Large intestine (tissue), 3 donors: ENCODE measurements around the gene SEPTIN1. TPM values are rescaled to one million over a fixed set of nuclear protein-coding genes. Genes with fewer than 3 reads are reported as not detected.

Source experiments
- DNase-seq, 2 donors: peaks; one replicate each; pipeline versions ENCODE4 v3.0.0 to v3.0.0-alpha.2; 2013
- H3K27ac ChIP-seq: one replicate; pipeline ENCODE4 v1.5.1; 2013; ENCODE audit warnings: low read length
- H3K27me3 ChIP-seq: 2 replicates; pipeline ENCODE4 v1.6.1; 2013; ENCODE audit warnings: low read length; ENCODE audit not compliant: control insufficient read depth, insufficient read depth
- H3K36me3 ChIP-seq: 2 replicates; pipeline ENCODE4 v1.6.1; 2013; ENCODE audit warnings: low read length; ENCODE audit not compliant: control insufficient read depth, insufficient read depth
- H3K4me1 ChIP-seq: one replicate; pipeline ENCODE4 v1.6.1; 2013; ENCODE audit warnings: low read length; ENCODE audit not compliant: control insufficient read depth, insufficient read depth
- H3K4me3 ChIP-seq: one replicate; pipeline ENCODE4 v1.5.1; 2013; ENCODE audit warnings: low read length
- H3K9me3 ChIP-seq: one replicate; pipeline ENCODE4 v1.6.1; 2013; ENCODE audit warnings: mild to moderate bottlenecking, low read depth, low read length, moderate library complexity; ENCODE audit not compliant: control insufficient read depth
- WGBS: methylation state at CpG from one replicate; pipeline ENCODE4 v1.1.5; 2013; ENCODE audit warnings: low lambda C conversion rate; ENCODE audit not compliant: insufficient coverage; 5-methylcytosine and 5-hydroxymethylcytosine counted together
- polyA plus RNA-seq: library from polyadenylated mRNA; unstranded; fragments of 120-200 nt; gene quantifications from one replicate; pipeline ENCODE4 v1.2.1, GENCODE V29; 2013

Gene SEPTIN1
- polyA plus RNA-seq, 1 donor = 5.4 TPM

DNA sequence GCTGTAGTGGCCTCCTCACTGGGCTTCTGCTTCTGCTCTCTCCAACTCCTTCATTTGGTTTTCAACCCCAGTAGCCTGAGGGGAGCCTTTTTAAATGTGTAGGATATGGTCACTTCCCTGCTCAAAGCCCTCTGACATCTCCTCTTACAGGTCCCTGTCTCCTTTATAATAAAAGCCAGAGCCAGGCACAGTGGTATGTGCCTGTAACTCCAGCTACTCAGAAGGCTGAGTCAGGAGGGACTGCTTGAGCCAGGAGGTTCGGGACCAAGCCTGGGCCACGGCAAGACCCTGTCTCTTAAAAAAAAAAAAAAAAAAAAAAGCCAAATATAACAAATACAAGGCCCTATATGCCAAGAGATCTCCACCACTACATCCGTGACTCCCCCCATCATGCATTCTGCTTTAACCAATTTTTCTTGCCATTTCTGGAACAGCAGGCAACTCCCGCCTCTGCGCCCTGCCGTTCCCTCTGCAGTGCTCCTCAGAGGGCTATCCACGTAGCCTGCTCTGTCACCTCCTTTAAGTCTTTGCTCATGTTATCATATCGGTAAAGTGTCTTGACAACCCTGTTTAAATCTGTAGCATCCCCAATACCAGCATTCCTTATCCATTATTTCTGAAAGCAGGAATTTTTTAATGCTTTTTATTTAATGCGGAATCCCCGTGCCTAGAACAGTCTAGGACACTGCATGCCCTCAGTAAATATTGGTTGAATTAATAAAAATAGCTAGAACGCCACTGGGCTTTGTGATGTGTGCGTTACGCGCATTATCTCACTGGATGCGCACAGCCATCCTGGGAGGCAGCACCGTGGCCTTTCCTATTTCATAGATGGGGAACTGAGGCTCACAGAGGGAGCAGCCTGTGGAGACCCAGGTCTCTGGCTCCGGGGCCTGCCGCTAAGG, 34.5 kb upstream of the SEPTIN1 start:
- WGBS = 95% methylated on average over 3 of the region's 18 CpGs
- no peak for DNase-seq
- Histone ChIP-seq H3K9me3 (no peaks in the 10 kb centered on the region), H3K27ac (peak overlapping the region; percentile 78), H3K36me3 (peaks cover 19% of the 10 kb centered on the region), H3K4me1 (peaks cover 7% of the 10 kb centered on the region), H3K4me3 (peak overlapping the region; percentile 54), H3K27me3 (no peaks in the 10 kb centered on the region)

DNA sequence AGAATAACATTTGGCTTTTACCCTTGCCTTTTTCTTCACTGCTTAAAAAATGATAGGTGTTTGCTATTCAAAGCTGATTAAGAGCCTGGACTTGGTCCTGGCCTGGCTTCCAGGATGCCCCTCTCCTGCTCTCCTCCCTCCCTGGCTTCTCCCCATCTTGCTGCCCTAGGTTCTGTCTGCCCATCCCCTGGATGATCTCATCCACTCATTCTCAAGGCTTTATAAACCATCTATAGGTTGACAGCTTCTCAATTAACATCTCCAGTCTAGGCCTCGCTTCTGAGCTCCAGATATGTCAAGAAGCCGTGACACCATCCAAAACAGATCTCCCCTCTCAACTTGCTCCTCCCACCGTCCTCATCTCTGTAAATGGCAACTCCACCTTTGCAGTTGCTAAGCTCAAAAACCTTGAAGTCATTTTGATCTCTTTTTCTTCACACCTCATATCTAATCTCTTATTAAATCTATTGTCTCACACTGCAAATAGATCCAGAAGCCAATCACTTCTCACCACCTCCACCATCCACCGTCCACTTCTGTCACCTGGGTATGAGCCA, 33.8 kb upstream of the SEPTIN1 start:
- H3K4me3 ChIP-seq = no peak overlapping the region
- WGBS = no CpG with 5 or more reads among the region's 4 CpGs
- H3K36me3 ChIP-seq = peaks cover 24% of the 10 kb centered on the region
- H3K4me1 ChIP-seq = peaks cover 7% of the 10 kb centered on the region
- no peaks in the 10 kb centered on the region for H3K9me3 ChIP-seq
- H3K27ac ChIP-seq = no peak overlapping the region
- DNase-seq = no peak
- no peaks in the 10 kb centered on the region for H3K27me3 ChIP-seq

DNA sequence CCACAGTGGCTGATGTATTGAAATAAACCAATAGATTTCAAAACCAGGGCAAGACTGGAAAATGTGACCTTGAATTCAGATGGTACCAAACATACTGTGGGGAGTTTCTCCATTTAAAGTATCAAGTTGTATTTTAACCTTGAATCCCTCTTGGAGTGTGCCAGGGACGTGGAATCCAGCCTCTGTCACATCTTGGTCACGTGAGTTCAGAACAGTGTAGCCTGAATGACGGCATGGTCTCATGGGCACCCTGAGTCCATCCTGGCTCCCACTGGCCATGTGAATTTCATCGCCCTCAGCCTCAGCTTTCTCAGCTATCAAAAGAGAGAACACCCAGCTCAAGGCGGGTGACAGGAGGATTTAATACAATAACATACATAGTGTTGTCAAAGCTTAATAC, 31.8 kb upstream of the SEPTIN1 start:
- Histone ChIP-seq H3K27me3 (no peaks in the 10 kb centered on the region), H3K4me3 (no peak overlapping the region), H3K36me3 (peaks cover 18% of the 10 kb centered on the region), H3K4me1 (peaks cover 9% of the 10 kb centered on the region), H3K9me3 (no peaks in the 10 kb centered on the region), H3K27ac (no peak overlapping the region)
- WGBS = no CpG with 5 or more reads among the region's 5 CpGs
- no peak for DNase-seq

- no peak overlapping the region for H3K4me3 ChIP-seq
- H3K4me1 ChIP-seq = peaks cover 8% of the 10 kb centered on the region
- 100% methylated on average over 2 of the region's 6 CpGs for WGBS
- no peak overlapping the region for H3K27ac ChIP-seq
- peaks cover 18% of the 10 kb centered on the region for H3K36me3 ChIP-seq
- H3K27me3 ChIP-seq = no peaks in the 10 kb centered on the region
- no peak for DNase-seq
- no peaks in the 10 kb centered on the region for H3K9me3 ChIP-seq
Measured at GRCh38 chr16:30413112-30413806, 30.9 kb upstream of the SEPTIN1 start.

DNA sequence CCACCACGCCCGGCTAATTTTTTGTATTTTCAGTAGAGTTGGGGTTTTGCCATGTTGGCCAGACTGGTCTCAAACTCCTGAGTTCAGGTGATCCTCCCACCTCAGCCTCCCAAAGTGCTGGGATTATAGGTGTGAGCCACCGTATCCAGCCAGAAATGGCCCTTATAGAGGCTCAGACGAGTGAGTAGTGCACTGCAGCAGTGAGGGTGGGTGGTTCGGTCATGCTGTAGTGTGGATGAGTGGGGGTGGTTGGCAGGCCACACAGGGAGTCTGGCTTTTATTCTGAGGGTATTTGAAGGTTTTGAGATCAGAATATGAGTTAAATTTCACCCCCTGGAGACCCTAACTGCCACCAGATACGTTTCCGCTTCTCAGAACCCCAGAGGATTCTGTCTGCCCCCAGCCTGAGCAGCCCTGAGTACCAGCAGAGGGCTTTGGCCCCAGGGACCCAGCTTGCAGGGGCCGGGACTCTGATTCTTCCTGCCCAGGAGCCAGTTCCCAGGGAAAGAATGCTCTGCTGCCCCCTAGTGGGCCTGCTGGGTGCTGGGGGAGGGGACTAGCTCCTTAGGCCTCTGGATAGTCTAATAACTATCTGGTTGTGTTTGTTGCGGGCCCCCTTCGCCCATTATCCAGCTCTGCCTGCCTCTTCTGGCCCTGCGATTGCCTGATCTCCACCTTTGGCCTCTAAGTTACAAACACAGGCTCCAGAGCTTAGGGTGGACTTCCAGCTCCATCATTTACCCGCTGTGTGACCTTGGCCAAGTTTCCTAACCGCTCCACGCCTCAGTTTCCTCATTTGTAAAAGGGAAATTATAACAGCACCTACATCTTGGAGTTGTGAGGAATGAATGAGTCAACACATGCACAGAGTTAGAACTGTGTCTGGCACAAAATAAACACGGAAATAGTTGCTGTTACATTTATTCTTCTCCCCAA, 27.0 kb upstream of the SEPTIN1 start:
- H3K27me3 ChIP-seq = no peaks in the 10 kb centered on the region
- no peak overlapping the region for H3K27ac ChIP-seq
- peaks cover 7% of the 10 kb centered on the region for H3K4me1 ChIP-seq
- no peak overlapping the region for H3K4me3 ChIP-seq
- peak; percentile 80 to 85 for DNase-seq
- no peaks in the 10 kb centered on the region for H3K9me3 ChIP-seq
- WGBS = 100% methylated on average over 1 of the region's 15 CpGs
- peaks cover 18% of the 10 kb centered on the region for H3K36me3 ChIP-seq

DNA sequence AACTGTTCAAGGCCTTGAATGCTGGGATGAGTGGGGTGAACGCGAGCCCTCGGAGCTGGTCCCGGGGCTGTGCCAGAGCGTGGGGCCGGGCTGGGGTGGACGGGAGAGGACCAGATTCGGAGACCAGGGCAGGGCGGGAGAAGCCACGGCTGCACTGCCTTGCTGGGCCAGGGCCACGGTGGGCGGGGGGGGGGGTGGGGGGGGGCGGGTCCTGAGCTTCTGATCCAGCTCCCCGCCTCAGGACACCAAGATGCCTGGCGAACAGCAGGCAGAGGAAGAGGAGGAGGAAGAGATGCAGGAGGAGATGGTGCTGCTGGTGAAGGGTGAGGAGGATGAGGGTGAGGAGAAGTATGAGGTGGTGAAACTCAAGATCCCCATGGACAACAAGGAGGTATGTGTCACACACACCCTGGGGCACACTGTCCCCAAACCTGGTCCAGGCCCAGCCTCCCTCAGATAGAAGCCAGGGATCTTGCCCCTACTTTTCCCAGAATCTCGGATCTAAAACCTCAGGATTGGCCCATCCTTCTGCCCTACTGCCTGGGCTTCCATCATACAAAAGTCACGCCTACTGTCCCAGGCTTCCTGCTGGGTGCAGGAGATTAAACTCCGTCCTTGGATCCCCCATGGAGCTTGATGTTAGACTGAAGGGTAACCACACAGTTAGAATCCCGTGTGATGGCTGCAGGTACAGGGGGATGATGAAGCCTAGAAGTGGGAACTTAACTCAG, 25.6 kb upstream of the SEPTIN1 start:
- Histone ChIP-seq H3K9me3 (no peaks in the 10 kb centered on the region), H3K4me1 (peaks cover 7% of the 10 kb centered on the region), H3K4me3 (peak overlapping the region; percentile 86), H3K27ac (no peak overlapping the region), H3K36me3 (peaks cover 11% of the 10 kb centered on the region), H3K27me3 (no peaks in the 10 kb centered on the region)
- no peak for DNase-seq
- WGBS = no CpG with 5 or more reads among the region's 19 CpGs

DNA sequence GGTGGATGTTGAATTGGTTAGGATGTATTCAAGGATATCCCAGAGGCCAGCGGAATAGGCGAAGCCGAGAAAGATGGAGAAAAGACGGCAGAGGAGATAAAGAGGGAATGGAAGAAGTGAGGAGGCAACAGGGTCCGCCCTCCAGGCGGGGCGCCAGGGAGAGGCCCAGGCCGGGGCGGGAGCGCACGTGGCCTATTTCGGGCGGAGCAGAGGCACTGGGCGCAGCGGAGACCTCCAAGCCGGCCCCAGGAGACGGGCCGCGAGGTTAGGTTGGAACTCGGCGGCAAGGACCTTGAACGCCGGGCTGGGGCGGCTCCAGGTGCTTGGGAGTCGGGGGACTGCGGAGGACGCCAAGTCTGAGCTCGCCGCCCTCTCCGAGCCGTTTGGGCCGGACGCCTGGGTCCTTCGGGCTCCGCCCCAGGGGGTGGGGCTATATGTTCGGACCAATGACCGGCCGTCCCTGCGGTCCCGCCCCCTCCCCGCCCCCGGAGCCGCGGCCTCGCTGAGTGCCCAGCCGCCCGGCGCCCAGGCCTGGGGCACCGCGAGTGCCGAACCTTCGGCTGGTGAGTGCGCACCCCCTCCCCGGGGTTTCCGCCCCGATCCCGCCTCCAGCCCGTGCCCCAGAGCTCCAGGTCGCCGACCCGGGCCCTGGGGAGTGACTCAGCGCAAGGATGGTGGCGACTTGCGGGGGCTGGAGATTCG, 24.9 kb upstream of the SEPTIN1 start, which contains the start of gene ZNF771:
Gene ZNF771, plus strand, starts transcription at position 505 of the 702 bp plus-strand sequence. CDS start 448 bp downstream, outside the sequence.
- H3K27me3 ChIP-seq = no peaks in the 10 kb centered on the region
- peak; percentile 84 to 95 for DNase-seq
- peaks cover 7% of the 10 kb centered on the region for H3K4me1 ChIP-seq
- H3K4me3 ChIP-seq = peak within 1 kb of the TSS; percentile 86
- no CpG with 5 or more reads among the region's 65 CpGs for WGBS
- no peaks in the 10 kb centered on the region for H3K9me3 ChIP-seq
- peak within 1 kb of the TSS; percentile 82 for H3K27ac ChIP-seq
- H3K36me3 ChIP-seq = peaks cover 11% of the 10 kb centered on the region

DNA sequence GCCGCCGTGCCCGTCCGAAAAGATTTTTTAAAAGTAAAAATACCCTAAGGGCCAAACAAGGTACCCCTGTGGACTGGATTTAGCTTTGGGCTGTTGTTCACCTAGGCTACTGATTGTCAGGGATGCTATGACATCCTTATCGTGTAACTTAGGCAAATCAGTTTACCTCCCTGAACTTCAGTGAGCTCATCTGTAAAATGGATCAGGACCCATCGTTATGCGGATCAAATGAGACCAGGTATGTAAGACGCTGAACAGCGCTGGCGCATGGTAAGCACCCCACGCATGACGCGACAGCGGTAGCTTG, 24.4 kb upstream of the SEPTIN1 start:
- H3K4me1 ChIP-seq = peaks cover 7% of the 10 kb centered on the region
- peaks cover 6% of the 10 kb centered on the region for H3K36me3 ChIP-seq
- no peaks in the 10 kb centered on the region for H3K9me3 ChIP-seq
- H3K27ac ChIP-seq = peak overlapping the region; percentile 82
- no peaks in the 10 kb centered on the region for H3K27me3 ChIP-seq
- H3K4me3 ChIP-seq = peak overlapping the region; percentile 86
- WGBS = no CpG with 5 or more reads among the region's 14 CpGs
- DNase-seq = no peak

GRCh38 chr16:30401768-30402425, 19.5 kb upstream of the SEPTIN1 start:
- DNase-seq = peak in 1 of 2 donors; percentile 66
- no peak overlapping the region for H3K27ac ChIP-seq

More at GRCh38 chr16:30401768-30402425, 19.5 kb upstream of the SEPTIN1 start:
- Histone ChIP-seq H3K9me3 (peaks cover 7% of the 10 kb centered on the region), H3K36me3 (peaks cover 16% of the 10 kb centered on the region), H3K4me3 (no peak overlapping the region), H3K27me3 (no peaks in the 10 kb centered on the region), H3K4me1 (peaks cover 12% of the 10 kb centered on the region)
- WGBS = no CpG with 5 or more reads among the region's 8 CpGs
